Measurements from ENCODE around the gene DAB2IP. TPM values are rescaled to one million over a fixed set of nuclear protein-coding genes. Genes with fewer than 3 reads are reported as not detected.
A peak's percentile ranks its signal among the peaks of the same experiment; 100 is the strongest.
"Not testable (repeated sequence)": the region's sequence is repeated elsewhere in the genome, so short reads cannot be mapped to it uniquely, and the experiment has no call there.

Gene DAB2IP
- total and polyA plus RNA-seq, 9 donors: 26.3 to 49.0 (median 39.3) TPM

GRCh38 chr9:121623430-121623829 is 28.0 kb upstream of the DAB2IP start:
- 100% methylated on average over 2 of the region's 2 CpGs for WGBS (ENCODE audit: insufficient coverage)
- not testable (repeated sequence) for DNase-seq; H3K4me3 ChIP-seq (ENCODE audit: low read length); H3K36me3 ChIP-seq (ENCODE audit: control insufficient read depth, insufficient read depth, low read length); H3K27me3 ChIP-seq (ENCODE audit: control insufficient read depth, insufficient read depth, low read length); H3K9me3 ChIP-seq (replicated peaks; ENCODE audit: control insufficient read depth, low read depth, low read length); H3K27ac ChIP-seq (ENCODE audit: low read length)
- H3K4me1 ChIP-seq (ENCODE audit: control insufficient read depth, insufficient read depth, low read length): peaks cover 35% of the 10 kb centered on the region

- no CpG with 5 or more reads among the region's 3 CpGs for WGBS (ENCODE audit: insufficient coverage)
- Histone ChIP-seq H3K36me3 (ENCODE audit: control insufficient read depth, insufficient read depth, low read length) (peaks cover 3% of the 10 kb centered on the region), H3K27ac (ENCODE audit: low read length) (no peak overlapping the region), H3K9me3 (replicated peaks; ENCODE audit: control insufficient read depth, low read depth, low read length) (no peaks in the 10 kb centered on the region), H3K4me1 (ENCODE audit: control insufficient read depth, insufficient read depth, low read length) (peaks cover 28% of the 10 kb centered on the region), H3K27me3 (ENCODE audit: control insufficient read depth, insufficient read depth, low read length) (no peaks in the 10 kb centered on the region), H3K4me3 (ENCODE audit: low read length) (no peak overlapping the region)
- DNase-seq: no peak
Observed at GRCh38 chr9:121625590-121625989, 25.8 kb upstream of the DAB2IP start.

- Histone ChIP-seq H3K36me3 (ENCODE audit: control insufficient read depth, insufficient read depth, low read length) (peaks cover 3% of the 10 kb centered on the region), H3K9me3 (replicated peaks; ENCODE audit: control insufficient read depth, low read depth, low read length) (no peaks in the 10 kb centered on the region), H3K27me3 (ENCODE audit: control insufficient read depth, insufficient read depth, low read length) (no peaks in the 10 kb centered on the region), H3K4me3 (ENCODE audit: low read length) (no peak overlapping the region), H3K4me1 (ENCODE audit: control insufficient read depth, insufficient read depth, low read length) (peaks cover 25% of the 10 kb centered on the region), H3K27ac (ENCODE audit: low read length) (no peak overlapping the region)
- WGBS (ENCODE audit: insufficient coverage): 71% methylated on average over 4 of the region's 4 CpGs
- no peak for DNase-seq
Observed at GRCh38 chr9:121626012-121626411, 25.4 kb upstream of the DAB2IP start.

- DNase-seq: no peak
- Histone ChIP-seq H3K27me3 (ENCODE audit: control insufficient read depth, insufficient read depth, low read length) (no peaks in the 10 kb centered on the region), H3K36me3 (ENCODE audit: control insufficient read depth, insufficient read depth, low read length) (peaks cover 3% of the 10 kb centered on the region), H3K9me3 (replicated peaks; ENCODE audit: control insufficient read depth, low read depth, low read length) (no peaks in the 10 kb centered on the region), H3K4me3 (ENCODE audit: low read length) (no peak overlapping the region), H3K27ac (ENCODE audit: low read length) (no peak overlapping the region), H3K4me1 (ENCODE audit: control insufficient read depth, insufficient read depth, low read length) (peaks cover 28% of the 10 kb centered on the region)
- no CpG with 5 or more reads among the region's 6 CpGs for WGBS (ENCODE audit: insufficient coverage)
Observed at GRCh38 chr9:121627427-121627826, 24.0 kb upstream of the DAB2IP start.

DNA sequence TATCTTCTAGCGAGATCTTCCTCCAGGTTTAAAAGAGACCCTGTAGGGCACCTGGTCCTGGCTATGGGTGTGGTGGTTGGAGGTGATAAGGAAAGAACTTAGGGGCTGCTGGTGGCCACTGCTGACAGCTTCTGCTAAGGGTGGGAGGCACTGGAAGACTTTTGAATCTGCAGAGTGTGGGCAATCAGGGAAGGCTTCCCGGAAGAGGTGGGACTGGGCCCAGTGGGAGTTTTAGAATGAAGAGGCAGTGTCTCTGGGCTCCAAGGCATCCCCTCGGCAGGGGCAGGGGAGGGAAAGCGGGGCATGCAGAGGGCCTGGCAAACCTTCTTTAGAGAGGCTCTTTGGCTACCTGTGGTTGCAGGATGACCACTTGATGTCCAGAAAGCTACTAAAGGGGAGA is 23.0 kb upstream of the DAB2IP start:
- peaks cover 23% of the 10 kb centered on the region for H3K4me1 ChIP-seq (ENCODE audit: control insufficient read depth, insufficient read depth, low read length)
- WGBS (ENCODE audit: insufficient coverage): 100% methylated on average over 4 of the region's 4 CpGs
- H3K36me3 ChIP-seq (ENCODE audit: control insufficient read depth, insufficient read depth, low read length): peaks cover 3% of the 10 kb centered on the region
- no peaks in the 10 kb centered on the region for H3K9me3 ChIP-seq (replicated peaks; ENCODE audit: control insufficient read depth, low read depth, low read length)
- no peak for DNase-seq
- no peaks in the 10 kb centered on the region for H3K27me3 ChIP-seq (ENCODE audit: control insufficient read depth, insufficient read depth, low read length)
- no peak overlapping the region for H3K4me3 ChIP-seq (ENCODE audit: low read length)
- no peak overlapping the region for H3K27ac ChIP-seq (ENCODE audit: low read length)

DNA sequence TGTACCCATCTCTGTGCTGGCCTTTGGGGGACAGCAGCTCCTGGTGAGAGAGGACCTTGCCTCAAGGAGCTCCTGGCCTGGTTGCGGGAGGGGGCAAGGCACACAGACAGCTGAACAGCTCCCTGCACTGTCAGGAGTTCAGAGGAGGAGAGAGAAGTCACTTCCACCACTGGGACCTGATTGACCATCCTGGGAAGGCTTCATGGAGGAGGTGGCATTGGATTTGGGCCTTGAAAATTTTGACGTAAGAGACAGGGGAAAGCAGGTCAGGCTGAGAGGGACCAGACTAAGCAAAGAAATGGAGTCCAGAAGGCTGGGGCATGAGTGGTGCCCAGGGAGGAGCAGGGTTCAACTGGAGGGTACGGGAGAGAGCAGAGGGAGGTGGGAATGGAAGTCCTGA is 20.3 kb upstream of the DAB2IP start:
- Histone ChIP-seq H3K4me1 (ENCODE audit: control insufficient read depth, insufficient read depth, low read length) (peaks cover 30% of the 10 kb centered on the region), H3K27me3 (ENCODE audit: control insufficient read depth, insufficient read depth, low read length) (no peaks in the 10 kb centered on the region), H3K27ac (ENCODE audit: low read length) (no peak overlapping the region), H3K4me3 (ENCODE audit: low read length) (no peak overlapping the region), H3K36me3 (ENCODE audit: control insufficient read depth, insufficient read depth, low read length) (peaks cover 3% of the 10 kb centered on the region), H3K9me3 (replicated peaks; ENCODE audit: control insufficient read depth, low read depth, low read length) (no peaks in the 10 kb centered on the region)
- DNase-seq: no peak
- 92% methylated on average over 3 of the region's 3 CpGs for WGBS (ENCODE audit: insufficient coverage)

DNA sequence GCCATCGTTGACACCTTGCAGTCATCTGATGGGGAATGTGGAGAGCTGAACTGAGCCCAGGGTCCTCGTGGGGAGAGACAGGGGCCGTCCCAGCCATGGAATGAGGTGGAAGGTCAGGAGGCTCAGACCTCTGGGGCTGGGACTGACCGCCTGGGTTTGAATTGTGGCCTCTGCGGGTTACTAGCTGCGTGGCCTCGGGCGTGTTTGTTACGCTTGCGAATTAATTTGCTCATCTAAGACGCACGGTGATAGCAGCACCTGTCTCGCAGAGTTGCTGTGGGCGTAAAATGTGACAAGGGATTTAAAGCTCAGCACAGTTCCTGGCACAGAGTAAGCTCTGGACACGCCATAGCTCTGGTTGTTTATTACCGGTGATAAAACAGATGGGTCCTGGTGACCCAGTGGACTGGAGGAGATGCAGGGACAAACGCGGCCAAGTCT is 19.4 kb upstream of the DAB2IP start:
- Histone ChIP-seq H3K9me3 (replicated peaks; ENCODE audit: control insufficient read depth, low read depth, low read length) (no peaks in the 10 kb centered on the region), H3K27me3 (ENCODE audit: control insufficient read depth, insufficient read depth, low read length) (no peaks in the 10 kb centered on the region), H3K4me1 (ENCODE audit: control insufficient read depth, insufficient read depth, low read length) (peaks cover 39% of the 10 kb centered on the region), H3K27ac (ENCODE audit: low read length) (no peak overlapping the region), H3K36me3 (ENCODE audit: control insufficient read depth, insufficient read depth, low read length) (peaks cover 3% of the 10 kb centered on the region), H3K4me3 (ENCODE audit: low read length) (no peak overlapping the region)
- DNase-seq: no peak
- 53% methylated on average over 18 of the region's 18 CpGs for WGBS (ENCODE audit: insufficient coverage)

- no peak overlapping the region for H3K27ac ChIP-seq (ENCODE audit: low read length)
- H3K4me3 ChIP-seq (ENCODE audit: low read length): no peak overlapping the region
- H3K36me3 ChIP-seq (ENCODE audit: control insufficient read depth, insufficient read depth, low read length): peaks cover 3% of the 10 kb centered on the region
- no peaks in the 10 kb centered on the region for H3K9me3 ChIP-seq (replicated peaks; ENCODE audit: control insufficient read depth, low read depth, low read length)
- H3K4me1 ChIP-seq (ENCODE audit: control insufficient read depth, insufficient read depth, low read length): peaks cover 45% of the 10 kb centered on the region
- DNase-seq: no peak
- H3K27me3 ChIP-seq (ENCODE audit: control insufficient read depth, insufficient read depth, low read length): no peaks in the 10 kb centered on the region
- WGBS (ENCODE audit: insufficient coverage): 51% methylated on average over 7 of the region's 9 CpGs
Observed at GRCh38 chr9:121633119-121633714, 18.2 kb upstream of the DAB2IP start.

- Histone ChIP-seq H3K27me3 (ENCODE audit: control insufficient read depth, insufficient read depth, low read length) (no peaks in the 10 kb centered on the region), H3K36me3 (ENCODE audit: control insufficient read depth, insufficient read depth, low read length) (peaks cover 2% of the 10 kb centered on the region), H3K9me3 (replicated peaks; ENCODE audit: control insufficient read depth, low read depth, low read length) (no peaks in the 10 kb centered on the region), H3K27ac (ENCODE audit: low read length) (no peak overlapping the region), H3K4me3 (ENCODE audit: low read length) (no peak overlapping the region), H3K4me1 (ENCODE audit: control insufficient read depth, insufficient read depth, low read length) (peaks cover 50% of the 10 kb centered on the region)
- no peak for DNase-seq
- WGBS (ENCODE audit: insufficient coverage): 70% methylated on average over 1 of the region's 1 CpG
Observed at GRCh38 chr9:121633736-121634135, 17.7 kb upstream of the DAB2IP start.

DNA sequence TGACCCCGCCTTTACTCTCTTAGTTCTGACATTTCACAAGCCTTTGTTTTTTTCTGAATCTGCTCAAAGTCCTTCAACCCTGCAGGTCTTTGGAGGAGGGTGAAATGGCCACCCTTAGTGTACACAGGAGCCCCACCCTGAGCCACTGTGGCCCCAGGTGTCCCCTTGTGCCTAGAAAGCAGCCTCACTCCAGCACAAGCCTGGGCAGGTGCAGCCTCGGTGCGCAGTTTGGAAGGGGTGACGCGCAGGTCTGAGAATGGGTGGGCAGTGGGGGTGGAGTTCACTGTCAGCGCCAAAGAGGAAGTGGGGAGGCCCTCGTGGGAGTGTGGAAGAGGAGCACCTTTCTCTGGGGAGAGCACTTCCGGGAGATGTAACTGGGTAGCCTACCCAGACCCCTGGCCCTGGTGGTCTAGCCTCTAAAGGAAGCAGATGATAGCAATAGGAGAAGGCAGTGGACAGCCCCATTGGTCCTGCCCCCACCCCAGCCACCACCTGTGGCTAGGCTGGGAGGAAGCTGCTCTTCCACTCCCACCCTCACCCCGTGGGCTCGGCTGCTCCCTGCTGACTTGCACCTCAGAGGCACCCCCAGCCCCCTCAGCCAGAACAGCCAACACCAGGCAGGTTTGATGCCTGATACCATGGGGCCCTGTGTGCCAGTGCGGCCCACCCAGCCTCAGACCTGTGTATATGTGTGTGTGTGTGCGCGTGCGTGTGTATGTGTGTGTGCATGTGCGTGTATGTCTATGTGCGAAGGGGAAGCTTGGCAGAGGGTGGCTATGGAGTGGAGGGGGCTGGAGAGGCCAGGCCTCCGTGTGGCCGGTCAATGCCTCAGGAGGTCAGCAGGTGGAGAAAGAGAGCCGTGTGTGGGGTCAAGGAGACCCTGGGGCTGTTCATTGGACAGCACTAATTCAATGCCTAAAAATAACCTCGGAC is 16.8 kb upstream of the DAB2IP start:
- Histone ChIP-seq H3K27ac (ENCODE audit: low read length) (no peak overlapping the region), H3K36me3 (ENCODE audit: control insufficient read depth, insufficient read depth, low read length) (no peaks in the 10 kb centered on the region), H3K27me3 (ENCODE audit: control insufficient read depth, insufficient read depth, low read length) (no peaks in the 10 kb centered on the region), H3K4me3 (ENCODE audit: low read length) (no peak overlapping the region), H3K4me1 (ENCODE audit: control insufficient read depth, insufficient read depth, low read length) (peaks cover 58% of the 10 kb centered on the region), H3K9me3 (replicated peaks; ENCODE audit: control insufficient read depth, low read depth, low read length) (no peaks in the 10 kb centered on the region)
- 49% methylated on average over 16 of the region's 20 CpGs for WGBS (ENCODE audit: insufficient coverage)
- DNase-seq: peak; percentile 69

Data from muscle of leg (tissue), 11 donors.